ENCODE results near the gene MAEA.

The MAEA gene

GRCh38 chr4:1363513-1363912 lies 73.8 kb downstream of the MAEA start:
- H3K27me3 ChIP-seq (ENCODE audit: insufficient read depth, low read depth), result no peaks in the 10 kb centered on the region
- no peak overlapping the region for H3K27ac ChIP-seq
- no peak overlapping the region for H3K4me2 ChIP-seq
- H3K4me1 ChIP-seq (ENCODE audit: low read depth, poor library complexity, severe bottlenecking), result no peaks in the 10 kb centered on the region
- no peaks in the 10 kb centered on the region for H3K36me3 ChIP-seq (ENCODE audit: insufficient read depth)
- TF ChIP-seq CTCF (conservative IDR thresholded peaks at IDR 0.05; ENCODE audit: low read depth, low read length), result no peak
- no peak overlapping the region for H2AFZ ChIP-seq (ENCODE audit: low read depth)
- no peak overlapping the region for H3K4me3 ChIP-seq (IDR thresholded peaks at IDR 0.05; ENCODE audit: insufficient read depth, low read depth, low read length)
- H4K20me1 ChIP-seq (ENCODE audit: insufficient read depth), result no peaks in the 10 kb centered on the region
- H3K79me2 ChIP-seq (ENCODE audit: insufficient read depth, low read depth), result no peaks in the 10 kb centered on the region
- H3K9ac ChIP-seq, result no peak overlapping the region

GRCh38 chr4:1364217-1364616 lies 74.5 kb downstream of the MAEA start:
- Histone ChIP-seq H3K27ac (no peak overlapping the region), H4K20me1 (ENCODE audit: insufficient read depth) (no peaks in the 10 kb centered on the region), H3K79me2 (ENCODE audit: insufficient read depth, low read depth) (no peaks in the 10 kb centered on the region), H3K27me3 (ENCODE audit: insufficient read depth, low read depth) (no peaks in the 10 kb centered on the region), H2AFZ (ENCODE audit: low read depth) (no peak overlapping the region), H3K4me2 (no peak overlapping the region), H3K4me1 (ENCODE audit: low read depth, poor library complexity, severe bottlenecking) (no peaks in the 10 kb centered on the region), H3K4me3 (IDR thresholded peaks at IDR 0.05; ENCODE audit: insufficient read depth, low read depth, low read length) (no peak overlapping the region), H3K36me3 (ENCODE audit: insufficient read depth) (no peaks in the 10 kb centered on the region), H3K9ac (no peak overlapping the region)
- no peak for TF ChIP-seq CTCF (conservative IDR thresholded peaks at IDR 0.05; ENCODE audit: low read depth, low read length)

- H3K79me2 ChIP-seq (ENCODE audit: insufficient read depth, low read depth), result no peaks in the 10 kb centered on the region
- H3K27ac ChIP-seq, result no peak overlapping the region
- H3K27me3 ChIP-seq (ENCODE audit: insufficient read depth, low read depth), result no peaks in the 10 kb centered on the region
- H2AFZ ChIP-seq (ENCODE audit: low read depth), result no peak overlapping the region
- H3K4me1 ChIP-seq (ENCODE audit: low read depth, poor library complexity, severe bottlenecking), result no peaks in the 10 kb centered on the region
- no peak overlapping the region for H3K4me3 ChIP-seq (IDR thresholded peaks at IDR 0.05; ENCODE audit: insufficient read depth, low read depth, low read length)
- no peaks in the 10 kb centered on the region for H4K20me1 ChIP-seq (ENCODE audit: insufficient read depth)
- H3K4me2 ChIP-seq, result no peak overlapping the region
- H3K9ac ChIP-seq, result no peak overlapping the region
- no peaks in the 10 kb centered on the region for H3K36me3 ChIP-seq (ENCODE audit: insufficient read depth)
- TF ChIP-seq CTCF (conservative IDR thresholded peaks at IDR 0.05; ENCODE audit: low read depth, low read length), result no peak
Measured at GRCh38 chr4:1364748-1365147, 75.1 kb downstream of the MAEA start.

- H3K79me2 ChIP-seq (ENCODE audit: insufficient read depth, low read depth), result no peaks in the 10 kb centered on the region
- no peak overlapping the region for H3K4me3 ChIP-seq (IDR thresholded peaks at IDR 0.05; ENCODE audit: insufficient read depth, low read depth, low read length)
- H4K20me1 ChIP-seq (ENCODE audit: insufficient read depth), result no peaks in the 10 kb centered on the region
- no peak overlapping the region for H3K27ac ChIP-seq
- no peak for TF ChIP-seq CTCF (conservative IDR thresholded peaks at IDR 0.05; ENCODE audit: low read depth, low read length)
- H3K9ac ChIP-seq, result no peak overlapping the region
- H3K4me2 ChIP-seq, result no peak overlapping the region
- H2AFZ ChIP-seq (ENCODE audit: low read depth), result no peak overlapping the region
- H3K27me3 ChIP-seq (ENCODE audit: insufficient read depth, low read depth), result no peaks in the 10 kb centered on the region
- H3K4me1 ChIP-seq (ENCODE audit: low read depth, poor library complexity, severe bottlenecking), result no peaks in the 10 kb centered on the region
- no peaks in the 10 kb centered on the region for H3K36me3 ChIP-seq (ENCODE audit: insufficient read depth)
Measured at GRCh38 chr4:1365271-1366178, 75.8 kb downstream of the MAEA start.

All from KMS-11 (cell line).